Endothelial cell of umbilical vein (primary cell): ENCODE measurements around the gene PRKAR1B. TPM values are rescaled to one million over a fixed set of nuclear protein-coding genes. Genes with fewer than 3 reads are reported as not detected.

Experiments used
- BruUV-seq: library from RNA; stranded (reverse); fragments of 400-500 nt; replicated peaks from 2 replicates; lab custom pipeline; 2021; lab: Mats Ljungman, UMichigan
- CTCF ChIA-PET: fragments of 300-600, 350-600 bp; sonication (Branson Sonifier 250); formaldehyde crosslinking; loops from one replicate; lab custom pipeline; 2021; ENCODE audit warnings: antibody characterized with exemption, inconsistent platforms; lab: Charles Lee
- POLR2A ChIA-PET: fragments of 300-600, 350-600 bp; sonication (Branson Sonifier 250); formaldehyde crosslinking; loops from one replicate; lab custom pipeline; 2021; ENCODE audit warnings: antibody characterized with exemption, inconsistent platforms; lab: Charles Lee
- DNase-seq: peaks from one replicate; pipeline ENCODE4 v3.0.0-alpha.2; 2011; ENCODE audit warnings: low read depth, low spot score
- FAIRE-seq: peaks from 2 replicates; lab custom pipeline; 2011; peaks lifted over from hg19 to GRCh38; lab: Jason Lieb, UNC
- H2AFZ ChIP-seq: 2 replicates; pipeline ENCODE4 v1.6.0; 2012; ENCODE audit warnings: low read depth, low read length, control low read depth, inconsistent platforms
- H3K27ac ChIP-seq: 2 replicates; pipeline ENCODE4 v1.5.1; 2011; ENCODE audit warnings: low read depth, mild to moderate bottlenecking, control low read depth, low read length, moderate library complexity; ENCODE audit not compliant: insufficient read depth
- H3K27me3 ChIP-seq, 2 experiments: 2 replicates each; pipeline versions ENCODE4 v1.6.0 to v1.6.1; 2011; ENCODE audit warnings: low read length in 2 of 2, mixed read lengths in 1 of 2; ENCODE audit not compliant: control insufficient read depth in 2 of 2, insufficient read depth in 2 of 2
- H3K36me3 ChIP-seq, 2 experiments: 2 replicates in 1 of 2; 3 replicates in 1 of 2; pipeline ENCODE4 v1.5.1; 2011; ENCODE audit warnings: low read length in 2 of 2, mild to moderate bottlenecking in 1 of 2, moderate library complexity in 1 of 2; ENCODE audit not compliant: control insufficient read depth in 2 of 2, insufficient read depth in 2 of 2; ENCODE audit errors: extremely low read depth in 1 of 2
- H3K4me1 ChIP-seq: 3 replicates; pipeline ENCODE4 v1.5.1; 2011; ENCODE audit warnings: mild to moderate bottlenecking, low read length; ENCODE audit not compliant: control insufficient read depth, insufficient read depth; ENCODE audit errors: extremely low read depth
- H3K4me2 ChIP-seq: 2 replicates; pipeline ENCODE4 v1.6.1; 2011; ENCODE audit warnings: low read length, control low read depth, mixed read lengths; ENCODE audit not compliant: insufficient read depth
- H3K4me3 ChIP-seq, 3 experiments: fragments of 200-600 bp in 1 of 3; sonication (generic), shearing (Covaris generic) in 1 of 3; replicated peaks in 1 of 3; 2 replicates each; pipeline ENCODE4 v1.5.1; 2011 to 2016; ENCODE audit warnings: control low read depth in 3 of 3, low read length in 3 of 3, mild to moderate bottlenecking in 2 of 3, inconsistent platforms in 1 of 3, low read depth in 1 of 3, moderate library complexity in 1 of 3; ENCODE audit not compliant: insufficient read depth in 1 of 3
- H3K79me2 ChIP-seq: 2 replicates; pipeline ENCODE4 v1.6.0; 2012; ENCODE audit warnings: low read length, inconsistent platforms; ENCODE audit not compliant: control insufficient read depth, insufficient read depth
- H3K9ac ChIP-seq: replicated peaks from 2 replicates; pipeline ENCODE3; 2011; ENCODE audit warnings: low read length, control low read depth; ENCODE audit not compliant: insufficient read depth; ENCODE audit errors: extremely low read depth
- H3K9me1 ChIP-seq: replicated peaks from 3 replicates; pipeline ENCODE4 v1.6.0; 2011; ENCODE audit warnings: mild to moderate bottlenecking, low read length; ENCODE audit not compliant: control insufficient read depth, insufficient read depth; ENCODE audit errors: extremely low read depth
- H3K9me3 ChIP-seq: replicated peaks from 2 replicates; pipeline ENCODE4 v1.5.1; 2012; ENCODE audit warnings: low read length, inconsistent platforms; ENCODE audit not compliant: control insufficient read depth, insufficient read depth
- H4K20me1 ChIP-seq: replicated peaks from 2 replicates; pipeline ENCODE3; 2011; ENCODE audit warnings: mild to moderate bottlenecking, low read length; ENCODE audit not compliant: control insufficient read depth, insufficient read depth; ENCODE audit errors: extremely low read depth
- EZH2 ChIP-seq: IDR thresholded peaks from 2 replicates; pipeline ENCODE4 v1.6.1; 2012; ENCODE audit warnings: borderline replicate concordance, low read depth, mild to moderate bottlenecking, moderate library complexity, low read length, inconsistent platforms; ENCODE audit not compliant: severe bottlenecking
- FOS ChIP-seq: IDR thresholded peaks from 2 replicates; pipeline ENCODE4 v1.6.1; 2011; ENCODE audit warnings: mild to moderate bottlenecking, low read length, moderate library complexity, borderline replicate concordance; ENCODE audit not compliant: insufficient read depth
- JUN ChIP-seq: IDR thresholded peaks from 2 replicates; pipeline ENCODE4 v1.6.1; 2011; ENCODE audit warnings: borderline replicate concordance, low read depth; ENCODE audit not compliant: insufficient read length, insufficient read depth
- MYC ChIP-seq: IDR thresholded peaks from one replicate; pipeline ENCODE4 v1.6.1; 2011; ENCODE audit warnings: mild to moderate bottlenecking, low read depth, low read length
- POLR2A ChIP-seq: IDR thresholded peaks from 2 replicates; pipeline ENCODE4 v1.6.1; 2012; ENCODE audit warnings: low read depth, mild to moderate bottlenecking, control low read depth, low read length
- dilution Hi-C: fragments of 300-500 bp; cut with MboI; formaldehyde crosslinking; loops from one replicate; pipeline ENCODE4 v1.15.0; 2019; ENCODE audit warnings: low sequenced_read_pairs; ENCODE audit not compliant: extremely low pct_ligation_motif_present
- intact Hi-C: fragments of 100-400 bp; cut with micrococcal nuclease; formaldehyde crosslinking; loops from one replicate; pipeline ENCODE4 v1.10.0; 2022
- polyA plus RNA-seq, 4 experiments: library from polyadenylated mRNA; depleted of rRNA in 3 of 4; stranded (reverse) in 3 of 4; unstranded in 1 of 4; fragments of >200 nt; gene quantifications; 2 replicates each; pipeline versions ENCODE4 v1.2.1 to v1.2.3, GENCODE V29; 2011 to 2012; ENCODE audit warnings: missing spikeins in 1 of 4
- total RNA-seq: library from RNA; stranded (reverse); gene quantifications from 2 replicates; pipeline ENCODE4 v1.2.3, GENCODE V29; 2021
- TF ChIP-seq, protein P1 (sequence below), 2 donors: IDR thresholded peaks; 1 replicate in 1 of 2; 2 replicates in 1 of 2; pipeline ENCODE4 v1.5.1; 2011; ENCODE audit warnings: low read length in 2 of 2, mild to moderate bottlenecking in 2 of 2, moderate library complexity in 2 of 2, control low read depth in 1 of 2, inconsistent platforms in 1 of 2, low read depth in 1 of 2; ENCODE audit not compliant: insufficient read depth in 1 of 2; ENCODE audit errors: extremely low read depth in 1 of 2
- TF ChIP-seq, protein P2 (sequence below): IDR thresholded peaks from 2 replicates; pipeline ENCODE4 v1.6.1; 2011; ENCODE audit not compliant: insufficient read depth, insufficient read length

Gene PRKAR1B
- total and polyA plus RNA-seq, 2 donors (not counting 3 experiments of a cell fraction or from before 2014, with no cell fraction given) = 15.4 to 29.2 TPM

DNA sequence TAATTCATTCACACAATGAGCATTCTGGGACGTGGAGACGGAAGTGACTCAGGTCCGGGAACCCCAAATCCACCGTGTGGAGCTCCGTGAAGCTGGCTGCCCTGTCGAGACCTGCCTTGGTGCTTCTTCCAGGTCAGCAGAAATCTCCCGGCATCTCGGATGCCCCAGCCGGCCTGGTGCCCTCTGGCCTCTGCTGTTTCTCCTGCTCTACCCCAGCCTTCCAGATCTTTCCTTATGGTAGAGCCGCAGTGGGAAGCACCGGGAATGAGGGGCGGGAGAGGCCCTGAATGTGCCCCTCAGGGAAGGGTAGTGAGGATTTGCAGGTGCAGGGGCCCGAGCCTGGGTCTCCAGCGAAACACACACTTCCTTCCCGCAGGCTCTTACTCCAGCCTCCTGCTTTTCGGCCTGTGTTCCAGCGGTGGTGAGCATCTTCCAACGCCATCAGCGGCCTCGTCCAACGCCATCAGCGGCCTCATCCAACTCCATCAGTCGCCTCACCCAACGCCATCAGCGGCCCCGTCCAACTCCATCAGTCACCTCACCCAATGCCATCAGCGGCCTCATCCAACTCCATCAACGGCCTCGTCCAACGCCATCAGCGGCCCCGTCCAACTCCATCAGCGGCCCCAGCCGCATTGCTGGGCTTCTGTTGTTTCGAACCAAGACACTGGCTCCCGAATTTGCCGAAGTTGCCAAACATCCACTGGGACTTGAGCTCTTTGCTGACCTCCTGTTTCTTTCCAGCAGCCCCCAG is 150.4 kb downstream of the PRKAR1B start:
- no peak for DNase-seq
- H3K9me3 ChIP-seq = no peaks in the 10 kb centered on the region
- no peak overlapping the region for H2AFZ ChIP-seq
- no peak for FAIRE-seq
- CTCF ChIA-PET = no interaction called here
- no peak overlapping the region for H3K27ac ChIP-seq
- H4K20me1 ChIP-seq = no peaks in the 10 kb centered on the region
- no peak overlapping the region for H3K9ac ChIP-seq
- no peaks in the 10 kb centered on the region for H3K9me1 ChIP-seq
- H3K27me3 ChIP-seq = no peaks in the 10 kb centered on the region
- no TSS peak for BruUV-seq
- no peaks in the 10 kb centered on the region for H3K36me3 ChIP-seq
- intact Hi-C loops = no loop called here
- dilution Hi-C loops = no loop called here
- H3K4me1 ChIP-seq = no peaks in the 10 kb centered on the region
- POLR2A ChIA-PET = no interaction called here
- no peak for TF ChIP-seq JUN
- TF ChIP-seq, protein P1, sequence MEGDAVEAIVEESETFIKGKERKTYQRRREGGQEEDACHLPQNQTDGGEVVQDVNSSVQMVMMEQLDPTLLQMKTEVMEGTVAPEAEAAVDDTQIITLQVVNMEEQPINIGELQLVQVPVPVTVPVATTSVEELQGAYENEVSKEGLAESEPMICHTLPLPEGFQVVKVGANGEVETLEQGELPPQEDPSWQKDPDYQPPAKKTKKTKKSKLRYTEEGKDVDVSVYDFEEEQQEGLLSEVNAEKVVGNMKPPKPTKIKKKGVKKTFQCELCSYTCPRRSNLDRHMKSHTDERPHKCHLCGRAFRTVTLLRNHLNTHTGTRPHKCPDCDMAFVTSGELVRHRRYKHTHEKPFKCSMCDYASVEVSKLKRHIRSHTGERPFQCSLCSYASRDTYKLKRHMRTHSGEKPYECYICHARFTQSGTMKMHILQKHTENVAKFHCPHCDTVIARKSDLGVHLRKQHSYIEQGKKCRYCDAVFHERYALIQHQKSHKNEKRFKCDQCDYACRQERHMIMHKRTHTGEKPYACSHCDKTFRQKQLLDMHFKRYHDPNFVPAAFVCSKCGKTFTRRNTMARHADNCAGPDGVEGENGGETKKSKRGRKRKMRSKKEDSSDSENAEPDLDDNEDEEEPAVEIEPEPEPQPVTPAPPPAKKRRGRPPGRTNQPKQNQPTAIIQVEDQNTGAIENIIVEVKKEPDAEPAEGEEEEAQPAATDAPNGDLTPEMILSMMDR (IDR thresholded peaks at IDR 0.05; ENCODE audit: extremely low read depth in 1 of 2, insufficient read depth in 1 of 2, low read depth in 1 of 2, low read length in 2 of 2) = no peak
- TF ChIP-seq EZH2 = no peak
- TF ChIP-seq POLR2A = no peak
- TF ChIP-seq, protein P2, sequence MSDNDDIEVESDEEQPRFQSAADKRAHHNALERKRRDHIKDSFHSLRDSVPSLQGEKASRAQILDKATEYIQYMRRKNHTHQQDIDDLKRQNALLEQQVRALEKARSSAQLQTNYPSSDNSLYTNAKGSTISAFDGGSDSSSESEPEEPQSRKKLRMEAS = no peak
- TF ChIP-seq FOS = no peak
- TF ChIP-seq MYC = no peak
- H3K79me2 ChIP-seq = no peaks in the 10 kb centered on the region
- no peak overlapping the region for H3K4me2 ChIP-seq
- no peak overlapping the region for H3K4me3 ChIP-seq
